Measurements from ENCODE around the gene GRK3. TPM values are rescaled to one million over a fixed set of nuclear protein-coding genes. Genes with fewer than 3 reads are reported as not detected.
"Not testable (repeated sequence)": the region's sequence is repeated elsewhere in the genome, so short reads cannot be mapped to it uniquely, and the experiment has no call there.

Gene GRK3
- total RNA-seq, 1 experiment from 2014 or later, result 0.37 TPM

DNA sequence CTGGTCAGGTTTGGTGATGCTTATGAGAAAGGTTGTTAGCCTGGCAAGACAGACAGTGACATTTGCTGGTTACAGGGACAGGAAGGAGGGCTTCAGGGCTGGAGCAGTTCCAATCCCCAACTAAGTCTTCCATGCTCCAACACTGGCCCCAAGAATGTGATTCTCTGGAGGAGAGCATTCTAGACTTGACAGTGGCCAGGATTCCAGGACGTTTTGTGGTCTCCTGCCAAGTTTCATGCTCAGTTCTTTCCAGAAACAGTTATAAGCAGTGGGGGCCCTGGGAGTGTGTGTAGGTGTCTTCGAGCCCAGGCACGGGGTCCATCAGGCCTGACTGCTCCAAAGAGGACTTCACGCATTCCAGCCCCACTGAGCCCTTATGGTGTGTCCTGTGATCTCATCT, 8.9 kb upstream of the GRK3 start:
- Histone ChIP-seq H4K20me1 (ENCODE audit: insufficient read depth) (no peaks in the 10 kb centered on the region), H3K27ac (no peak overlapping the region), H3K36me3 (ENCODE audit: low read depth) (no peaks in the 10 kb centered on the region), H3K9me2 (ENCODE audit: insufficient read depth) (no peaks in the 10 kb centered on the region), H2AFZ (no peak overlapping the region), H3K79me2 (ENCODE audit: low read depth) (no peaks in the 10 kb centered on the region), H3K4me2 (no peak overlapping the region), H3K9me3 (ENCODE audit: insufficient read depth, low read depth) (no peaks in the 10 kb centered on the region), H3K4me3 (no peak overlapping the region), H3F3A (ENCODE audit: insufficient read depth, low read depth) (no peaks in the 10 kb centered on the region), H3K27me3 (ENCODE audit: insufficient read depth, low read depth) (peaks cover 24% of the 10 kb centered on the region), H3K4me1 (replicated peaks; ENCODE audit: insufficient read depth) (no peaks in the 10 kb centered on the region)
- no TSS peak for BruUV-seq (replicated peaks)
- DNase-seq, result no peak
- TF ChIP-seq, protein P1, sequence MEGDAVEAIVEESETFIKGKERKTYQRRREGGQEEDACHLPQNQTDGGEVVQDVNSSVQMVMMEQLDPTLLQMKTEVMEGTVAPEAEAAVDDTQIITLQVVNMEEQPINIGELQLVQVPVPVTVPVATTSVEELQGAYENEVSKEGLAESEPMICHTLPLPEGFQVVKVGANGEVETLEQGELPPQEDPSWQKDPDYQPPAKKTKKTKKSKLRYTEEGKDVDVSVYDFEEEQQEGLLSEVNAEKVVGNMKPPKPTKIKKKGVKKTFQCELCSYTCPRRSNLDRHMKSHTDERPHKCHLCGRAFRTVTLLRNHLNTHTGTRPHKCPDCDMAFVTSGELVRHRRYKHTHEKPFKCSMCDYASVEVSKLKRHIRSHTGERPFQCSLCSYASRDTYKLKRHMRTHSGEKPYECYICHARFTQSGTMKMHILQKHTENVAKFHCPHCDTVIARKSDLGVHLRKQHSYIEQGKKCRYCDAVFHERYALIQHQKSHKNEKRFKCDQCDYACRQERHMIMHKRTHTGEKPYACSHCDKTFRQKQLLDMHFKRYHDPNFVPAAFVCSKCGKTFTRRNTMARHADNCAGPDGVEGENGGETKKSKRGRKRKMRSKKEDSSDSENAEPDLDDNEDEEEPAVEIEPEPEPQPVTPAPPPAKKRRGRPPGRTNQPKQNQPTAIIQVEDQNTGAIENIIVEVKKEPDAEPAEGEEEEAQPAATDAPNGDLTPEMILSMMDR (conservative IDR thresholded peaks at IDR 0.05), result no peak
- TF ChIP-seq EZH2 (IDR thresholded peaks at IDR 0.05; ENCODE audit: low read depth), result no peak
- intact Hi-C loops (cut with micrococcal nuclease; ENCODE audit: unreplicated experiment), result no loop called here
- ChIA-PET POLR2A (ENCODE audit: unreplicated experiment) (interaction anchor here (0.6 kb wide), 1 partner anchor 63 kb away, joined by 11 read pairs; no protein-coding TSS in a partner anchor), CTCF (no interaction called here)

DNA sequence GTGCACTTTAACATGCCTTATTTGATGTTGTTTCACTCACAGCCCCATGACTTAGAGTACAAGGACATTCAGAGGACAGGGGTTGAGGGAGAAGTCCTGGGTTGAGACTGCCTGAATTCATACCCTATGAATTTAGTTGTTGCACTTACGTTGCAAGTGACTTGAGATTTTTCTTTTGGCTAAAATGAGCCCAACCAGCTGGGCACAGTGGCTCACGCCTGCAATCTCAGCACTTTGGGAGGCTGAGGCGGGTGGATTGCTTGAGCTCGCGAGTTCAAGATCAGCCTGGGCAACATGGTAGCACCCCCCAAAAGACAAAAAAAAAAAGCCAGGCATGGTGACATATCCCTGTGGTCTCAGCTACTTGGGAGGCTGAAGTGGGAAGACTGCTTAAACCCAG, 7.3 kb upstream of the GRK3 start:
- no TSS peak for BruUV-seq (replicated peaks)
- TF ChIP-seq, protein P1 (conservative IDR thresholded peaks at IDR 0.05), result no peak
- TF ChIP-seq EZH2 (IDR thresholded peaks at IDR 0.05; ENCODE audit: low read depth), result no peak

DNA sequence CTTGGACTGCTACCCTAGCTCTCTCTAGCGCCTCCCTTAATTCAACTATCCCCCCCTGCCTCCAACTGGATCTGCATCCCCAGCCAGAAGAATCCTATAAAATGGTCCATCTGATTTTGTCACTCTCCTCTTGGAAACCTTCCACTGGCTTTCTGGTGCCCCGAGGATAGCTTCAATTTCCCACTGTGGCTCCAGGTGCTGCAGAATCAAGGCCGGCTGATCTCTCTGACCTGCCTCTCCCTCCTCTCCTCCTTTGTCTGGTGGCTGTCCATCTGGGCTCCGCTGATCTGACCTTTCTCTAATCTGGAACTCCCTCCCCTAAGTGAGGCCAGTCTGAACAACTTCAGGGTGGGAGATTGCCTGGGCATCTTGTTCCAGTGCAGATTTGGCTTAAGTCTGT, 6.1 kb upstream of the GRK3 start:
- no TSS peak for BruUV-seq (replicated peaks)
- H3K9me2 ChIP-seq (ENCODE audit: insufficient read depth), result no peaks in the 10 kb centered on the region
- H3K4me2 ChIP-seq, result no peak overlapping the region
- intact Hi-C loops (cut with micrococcal nuclease; ENCODE audit: unreplicated experiment), result no loop called here
- H2AFZ ChIP-seq, result no peak overlapping the region
- no peaks in the 10 kb centered on the region for H3K4me1 ChIP-seq (replicated peaks; ENCODE audit: insufficient read depth)
- H4K20me1 ChIP-seq (ENCODE audit: insufficient read depth), result no peaks in the 10 kb centered on the region
- H3K27ac ChIP-seq, result no peak overlapping the region
- H3K79me2 ChIP-seq (ENCODE audit: low read depth), result no peaks in the 10 kb centered on the region
- no peak for DNase-seq
- CTCF ChIA-PET, result no interaction called here
- no peaks in the 10 kb centered on the region for H3F3A ChIP-seq (ENCODE audit: insufficient read depth, low read depth)
- H3K36me3 ChIP-seq (ENCODE audit: low read depth), result no peaks in the 10 kb centered on the region
- no peak overlapping the region for H3K4me3 ChIP-seq
- POLR2A ChIA-PET (ENCODE audit: unreplicated experiment), result no interaction called here
- H3K27me3 ChIP-seq (ENCODE audit: insufficient read depth, low read depth), result peaks cover 24% of the 10 kb centered on the region
- no peak for TF ChIP-seq EZH2 (IDR thresholded peaks at IDR 0.05; ENCODE audit: low read depth)
- TF ChIP-seq, protein P1 (conservative IDR thresholded peaks at IDR 0.05), result no peak
- H3K9me3 ChIP-seq (ENCODE audit: insufficient read depth, low read depth), result no peaks in the 10 kb centered on the region

More for the DNA sequence above, 7.3 kb upstream of the GRK3 start:
- Histone ChIP-seq H4K20me1 (ENCODE audit: insufficient read depth) (no peaks in the 10 kb centered on the region), H3K27ac (no peak overlapping the region), H2AFZ (no peak overlapping the region), H3K36me3 (ENCODE audit: low read depth) (no peaks in the 10 kb centered on the region), H3K4me3 (no peak overlapping the region), H3K4me1 (replicated peaks; ENCODE audit: insufficient read depth) (no peaks in the 10 kb centered on the region), H3F3A (ENCODE audit: insufficient read depth, low read depth) (no peaks in the 10 kb centered on the region), H3K79me2 (ENCODE audit: low read depth) (no peaks in the 10 kb centered on the region), H3K4me2 (no peak overlapping the region), H3K9me3 (ENCODE audit: insufficient read depth, low read depth) (no peaks in the 10 kb centered on the region), H3K9me2 (ENCODE audit: insufficient read depth) (no peaks in the 10 kb centered on the region), H3K27me3 (ENCODE audit: insufficient read depth, low read depth) (peaks cover 22% of the 10 kb centered on the region)
- intact Hi-C loops (cut with micrococcal nuclease; ENCODE audit: unreplicated experiment), result no loop called here
- no peak for DNase-seq
- ChIA-PET POLR2A (ENCODE audit: unreplicated experiment) (no interaction called here), CTCF (no interaction called here)

DNA sequence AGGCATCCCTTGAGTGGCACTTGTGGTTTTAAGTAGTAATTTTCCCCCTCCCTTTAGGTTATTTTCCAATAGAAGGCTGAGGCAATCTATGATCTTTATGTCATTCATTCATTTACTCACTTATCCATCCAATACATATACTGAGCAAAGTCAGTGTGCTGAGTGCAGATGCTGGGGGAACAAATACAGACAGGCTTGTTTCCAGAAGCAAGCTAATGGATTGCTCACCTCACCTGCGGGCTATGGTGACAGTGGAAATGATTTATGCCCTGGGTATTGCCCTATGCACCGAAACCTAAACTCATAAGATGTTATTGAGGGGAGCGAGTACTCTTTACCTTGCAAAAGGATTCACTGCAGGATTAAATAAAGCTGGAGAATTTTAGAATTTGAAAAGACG, 4.6 kb upstream of the GRK3 start:
- CTCF ChIA-PET; H3K4me2 ChIP-seq; H3K9me2 ChIP-seq (ENCODE audit: insufficient read depth); H2AFZ ChIP-seq; DNase-seq; H3K36me3 ChIP-seq (ENCODE audit: low read depth); H3F3A ChIP-seq (ENCODE audit: insufficient read depth, low read depth); H3K9me3 ChIP-seq (ENCODE audit: insufficient read depth, low read depth); H3K27ac ChIP-seq; POLR2A ChIA-PET (ENCODE audit: unreplicated experiment); intact Hi-C loops (cut with micrococcal nuclease; ENCODE audit: unreplicated experiment); H4K20me1 ChIP-seq (ENCODE audit: insufficient read depth); H3K4me1 ChIP-seq (replicated peaks; ENCODE audit: insufficient read depth); BruUV-seq (replicated peaks); H3K79me2 ChIP-seq (ENCODE audit: low read depth); H3K4me3 ChIP-seq: not testable (repeated sequence)
- peaks cover 34% of the 10 kb centered on the region for H3K27me3 ChIP-seq (ENCODE audit: insufficient read depth, low read depth)

DNA sequence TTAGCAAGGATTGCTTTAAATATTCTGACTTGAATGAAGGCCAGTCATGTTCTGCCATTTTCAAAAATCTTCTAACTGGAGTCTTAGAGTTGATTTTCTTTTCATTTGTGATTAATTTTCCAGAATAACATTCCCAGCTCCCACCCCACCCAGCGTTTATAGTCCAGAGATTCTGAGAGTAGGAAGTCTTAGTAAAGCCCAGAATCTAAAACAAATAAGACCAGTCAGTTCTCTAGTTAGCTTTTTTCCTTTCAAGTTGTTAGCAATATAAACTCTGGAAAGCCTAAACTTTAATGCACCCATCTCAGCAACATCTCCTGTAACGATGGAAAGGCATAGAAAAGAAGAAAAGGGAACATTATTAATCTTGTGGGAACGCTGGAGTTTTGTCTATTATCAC, 3.3 kb upstream of the GRK3 start:
- POLR2A ChIA-PET (ENCODE audit: unreplicated experiment); H3F3A ChIP-seq (ENCODE audit: insufficient read depth, low read depth); H3K9me2 ChIP-seq (ENCODE audit: insufficient read depth); H3K79me2 ChIP-seq (ENCODE audit: low read depth); H4K20me1 ChIP-seq (ENCODE audit: insufficient read depth); H2AFZ ChIP-seq; CTCF ChIA-PET; H3K4me1 ChIP-seq (replicated peaks; ENCODE audit: insufficient read depth); H3K4me2 ChIP-seq; H3K9me3 ChIP-seq (ENCODE audit: insufficient read depth, low read depth); H3K36me3 ChIP-seq (ENCODE audit: low read depth); H3K27ac ChIP-seq; intact Hi-C loops (cut with micrococcal nuclease; ENCODE audit: unreplicated experiment); BruUV-seq (replicated peaks); H3K4me3 ChIP-seq; DNase-seq: not testable (repeated sequence)
- H3K27me3 ChIP-seq (ENCODE audit: insufficient read depth, low read depth), result peaks cover 43% of the 10 kb centered on the region
